HEK293 (cell line): ENCODE measurements around the gene BLVRB.

Experiments
- CTCF ChIA-PET: fragments of 350-600 bp; formaldehyde crosslinking; extraction: SDS; loops from one replicate; lab custom pipeline; 2021; ENCODE audit warnings: antibody characterized with exemption; lab: Yijun Ruan, JAX
- POLR2A ChIA-PET: fragments of 300-600 bp; formaldehyde crosslinking; extraction: SDS; loops from one replicate; lab custom pipeline; 2020; ENCODE audit warnings: antibody characterized with exemption, inconsistent platforms; lab: Yijun Ruan, JAX
- H3K27ac ChIP-seq: fragments of 200-500 bp; sonication (Bioruptor generic); 2 replicates; pipeline ENCODE4 v1.5.1; 2014; ENCODE audit warnings: low read depth, low read length, control low read depth, inconsistent platforms; ENCODE audit errors: extremely low read depth
- H3K36me3 ChIP-seq, 2 experiments: fragments of 200-500 bp in 1 of 2; sonication (Bioruptor generic) in 1 of 2; 1 replicate in 1 of 2; 2 replicates in 1 of 2; pipeline ENCODE4 v1.5.1; 2014 to 2017; ENCODE audit warnings: inconsistent platforms in 2 of 2, low read length in 2 of 2; ENCODE audit not compliant: control insufficient read depth in 2 of 2, insufficient read depth in 1 of 2
- H3K4me1 ChIP-seq: fragments of 200-500 bp; sonication (Bioruptor generic); 2 replicates; pipeline ENCODE4 v1.5.1; 2014; ENCODE audit warnings: mild to moderate bottlenecking, low read length, inconsistent platforms; ENCODE audit not compliant: control insufficient read depth, insufficient read depth
- H3K4me3 ChIP-seq: 2 replicates; pipeline ENCODE4 v1.5.1; 2011; ENCODE audit warnings: low read depth, mild to moderate bottlenecking, control low read depth, low read length, moderate library complexity
- H3K9me3 ChIP-seq: fragments of 200-500 bp; sonication (Bioruptor generic); 2 replicates; pipeline ENCODE4 v1.5.1; 2014; ENCODE audit warnings: low read depth, low read length, inconsistent platforms; ENCODE audit not compliant: control insufficient read depth, insufficient read depth
- GLIS1 ChIP-seq: fragments of 450-650 bp; formaldehyde crosslinking; IDR thresholded peaks from 2 replicates; pipeline ENCODE4 v1.5.1; 2016; ENCODE audit warnings: missing biosample characterization, missing genetic modification characterization
- GLIS2 ChIP-seq: fragments of 450-650 bp; formaldehyde crosslinking; IDR thresholded peaks from 2 replicates; pipeline ENCODE4 v1.5.1; 2016; ENCODE audit warnings: missing biosample characterization, missing genetic modification characterization
- IKZF3 ChIP-seq: fragments of 450-650 bp; IDR thresholded peaks from 2 replicates; pipeline ENCODE4 v1.5.0; 2018; ENCODE audit warnings: missing biosample characterization, mild to moderate bottlenecking, missing genetic modification characterization, moderate library complexity
- KLF16 ChIP-seq: fragments of 450-650 bp; formaldehyde crosslinking; IDR thresholded peaks from 2 replicates; pipeline ENCODE4 v1.5.1; 2017; ENCODE audit warnings: missing biosample characterization, missing genetic modification characterization
- KLF9 ChIP-seq: fragments of 450-650 bp; formaldehyde crosslinking; IDR thresholded peaks from 2 replicates; pipeline ENCODE4 v1.5.1; 2016; ENCODE audit warnings: missing biosample characterization, missing genetic modification characterization, low read depth
- MEIS1 ChIP-seq: sonication (generic); formaldehyde crosslinking; IDR thresholded peaks from 2 replicates; pipeline ENCODE4 v1.8.1; 2022; ENCODE audit warnings: missing genetic modification reagents, mild to moderate bottlenecking, borderline replicate concordance
- PRDM1 ChIP-seq: fragments of 450-650 bp; formaldehyde crosslinking; IDR thresholded peaks from 2 replicates; pipeline ENCODE4; 2016; ENCODE audit warnings: missing biosample characterization, missing genetic modification characterization
- SCRT2 ChIP-seq: fragments of 450-650 bp; formaldehyde crosslinking; IDR thresholded peaks from 2 replicates; pipeline ENCODE4 v1.5.1; 2016; ENCODE audit warnings: missing biosample characterization, missing genetic modification characterization
- SP2 ChIP-seq: fragments of 450-650 bp; formaldehyde crosslinking; IDR thresholded peaks from 2 replicates; pipeline ENCODE4 v1.5.1; 2016; ENCODE audit warnings: missing biosample characterization, missing genetic modification characterization
- SP3 ChIP-seq: fragments of 450-650 bp; formaldehyde crosslinking; IDR thresholded peaks from 2 replicates; pipeline ENCODE4 v1.5.1; 2016; ENCODE audit warnings: missing biosample characterization, missing genetic modification characterization
- ZBTB7A ChIP-seq: fragments of 450-650 bp; formaldehyde crosslinking; IDR thresholded peaks from 2 replicates; pipeline ENCODE4 v1.5.1; 2016; ENCODE audit warnings: low read depth, missing biosample characterization, missing genetic modification characterization
- ZBTB8A ChIP-seq: fragments of 450-650 bp; formaldehyde crosslinking; IDR thresholded peaks from 2 replicates; pipeline ENCODE4 v1.5.1; 2016; ENCODE audit warnings: missing biosample characterization, missing genetic modification characterization
- ZIC2 ChIP-seq: fragments of 450-650 bp; formaldehyde crosslinking; IDR thresholded peaks from 2 replicates; pipeline ENCODE4 v1.5.1; 2016; ENCODE audit warnings: missing biosample characterization, missing genetic modification characterization
- ZNF266 ChIP-seq: fragments of 450-650 bp; formaldehyde crosslinking; IDR thresholded peaks from 2 replicates; pipeline ENCODE4 v1.5.1; 2016; ENCODE audit warnings: missing biosample characterization, missing genetic modification characterization, low read depth
- ZNF324 ChIP-seq: fragments of 450-650 bp; formaldehyde crosslinking; IDR thresholded peaks from 2 replicates; pipeline ENCODE4 v1.5.1; 2016; ENCODE audit warnings: missing biosample characterization, missing genetic modification characterization
- ZNF394 ChIP-seq: fragments of 450-650 bp; formaldehyde crosslinking; IDR thresholded peaks from 2 replicates; pipeline ENCODE4 v1.5.1; 2016; ENCODE audit warnings: missing biosample characterization, missing genetic modification characterization, mild to moderate bottlenecking, moderate library complexity, borderline replicate concordance
- ZNF48 ChIP-seq: fragments of 450-650 bp; formaldehyde crosslinking; IDR thresholded peaks from 2 replicates; pipeline ENCODE4 v1.5.1; 2016; ENCODE audit warnings: missing biosample characterization, missing genetic modification characterization
- ZNF658 ChIP-seq: fragments of 450-650 bp; formaldehyde crosslinking; IDR thresholded peaks from 2 replicates; pipeline ENCODE4; 2016; ENCODE audit warnings: missing biosample characterization, missing genetic modification characterization
- ZNF747 ChIP-seq: fragments of 450-650 bp; formaldehyde crosslinking; IDR thresholded peaks from 2 replicates; pipeline ENCODE4 v1.5.1; 2016; ENCODE audit warnings: missing biosample characterization, missing genetic modification characterization
- ZNF791 ChIP-seq: fragments of 450-650 bp; formaldehyde crosslinking; IDR thresholded peaks from 2 replicates; pipeline ENCODE4 v1.5.1; 2016; ENCODE audit warnings: missing biosample characterization, missing genetic modification characterization
- TF ChIP-seq, protein P1 (sequence below): fragments of 450-650 bp; formaldehyde crosslinking; IDR thresholded peaks from 2 replicates; pipeline ENCODE4 v1.5.1; 2016; ENCODE audit warnings: missing biosample characterization, missing genetic modification characterization
- TF ChIP-seq, protein P2 (sequence below): fragments of 450-650 bp; formaldehyde crosslinking; optimal IDR thresholded peaks from 2 replicates; pipeline ENCODE3; 2016; ENCODE audit warnings: missing biosample characterization, mild to moderate bottlenecking, missing genetic modification characterization
- TF ChIP-seq, protein P3 (sequence below): fragments of 450-650 bp; formaldehyde crosslinking; IDR thresholded peaks from 2 replicates; pipeline ENCODE4 v1.5.1; 2016; ENCODE audit warnings: missing biosample characterization, missing genetic modification characterization
- TF ChIP-seq, protein P4 (sequence below): fragments of 450-650 bp; formaldehyde crosslinking; conservative IDR thresholded peaks from 2 replicates; pipeline ENCODE4 v1.5.1; 2016; ENCODE audit warnings: low read depth, missing biosample characterization, missing genetic modification characterization
- TF ChIP-seq, protein P5 (sequence below): fragments of 450-650 bp; formaldehyde crosslinking; IDR thresholded peaks from 2 replicates; pipeline ENCODE4 v1.5.1; 2017; ENCODE audit warnings: missing biosample characterization, missing genetic modification characterization

Gene BLVRB

DNA sequence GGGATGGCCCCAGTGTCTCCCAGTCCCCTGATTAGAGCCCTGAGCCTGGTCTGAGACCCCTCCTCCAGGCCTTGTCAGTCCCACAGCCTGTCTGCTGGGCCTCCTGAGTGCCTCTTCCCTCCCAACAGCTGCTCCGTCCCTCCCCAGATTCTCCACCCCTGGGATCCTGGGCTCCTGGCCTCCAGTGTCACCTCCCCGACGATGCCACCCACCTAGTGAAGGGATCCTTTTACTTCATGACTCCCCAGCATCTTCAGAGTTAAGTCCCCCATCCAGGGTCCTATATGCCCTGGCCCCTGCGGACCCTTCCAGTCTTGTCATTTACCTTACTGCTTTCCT, 47.9 kb downstream of the BLVRB start:
- H3K27ac ChIP-seq = peak overlapping the region; percentile 30; the same call in 1 of the 2 replicates
- TF ChIP-seq GLIS1 (tag by site-specific recombination) (peak; percentile 54), ZNF791 (no peak), SP2 (tag by site-specific recombination) (0 out of 2 replicates have a peak, but pooled peaks have one; percentile 8), ZNF394 (peak; percentile 93), GLIS2 (tag by site-specific recombination) (0 out of 2 replicates have a peak, but pooled peaks have one; percentile 31)
- TF ChIP-seq, protein P1, sequence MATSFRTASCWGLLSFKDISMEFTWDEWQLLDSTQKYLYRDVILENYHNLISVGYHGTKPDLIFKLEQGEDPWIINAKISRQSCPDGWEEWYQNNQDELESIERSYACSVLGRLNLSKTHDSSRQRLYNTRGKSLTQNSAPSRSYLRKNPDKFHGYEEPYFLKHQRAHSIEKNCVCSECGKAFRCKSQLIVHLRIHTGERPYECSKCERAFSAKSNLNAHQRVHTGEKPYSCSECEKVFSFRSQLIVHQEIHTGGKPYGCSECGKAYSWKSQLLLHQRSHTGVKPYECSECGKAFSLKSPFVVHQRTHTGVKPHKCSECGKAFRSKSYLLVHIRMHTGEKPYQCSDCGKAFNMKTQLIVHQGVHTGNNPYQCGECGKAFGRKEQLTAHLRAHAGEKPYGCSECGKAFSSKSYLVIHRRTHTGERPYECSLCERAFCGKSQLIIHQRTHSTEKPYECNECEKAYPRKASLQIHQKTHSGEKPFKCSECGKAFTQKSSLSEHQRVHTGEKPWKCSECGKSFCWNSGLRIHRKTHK = no peak
- TF ChIP-seq, protein P2, sequence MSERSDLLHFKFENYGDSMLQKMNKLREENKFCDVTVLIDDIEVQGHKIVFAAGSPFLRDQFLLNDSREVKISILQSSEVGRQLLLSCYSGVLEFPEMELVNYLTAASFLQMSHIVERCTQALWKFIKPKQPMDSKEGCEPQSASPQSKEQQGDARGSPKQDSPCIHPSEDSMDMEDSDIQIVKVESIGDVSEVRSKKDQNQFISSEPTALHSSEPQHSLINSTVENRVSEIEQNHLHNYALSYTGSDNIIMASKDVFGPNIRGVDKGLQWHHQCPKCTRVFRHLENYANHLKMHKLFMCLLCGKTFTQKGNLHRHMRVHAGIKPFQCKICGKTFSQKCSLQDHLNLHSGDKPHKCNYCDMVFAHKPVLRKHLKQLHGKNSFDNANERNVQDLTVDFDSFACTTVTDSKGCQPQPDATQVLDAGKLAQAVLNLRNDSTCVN (tag by site-specific recombination) = peak; percentile 4
- TF ChIP-seq, all 188 proteins: peak for 5
- H3K4me3 ChIP-seq = no peak overlapping the region
- H3K9me3 ChIP-seq = no peaks in the 10 kb centered on the region
- H3K4me1 ChIP-seq = peaks cover 14% of the 10 kb centered on the region
- ChIA-PET POLR2A (interaction anchor here (0.6 to 1.2 kb wide), 4 partner anchors 26 to 389 kb away, joined by 3 to 4 read pairs (median 4); no protein-coding TSS in a partner anchor), CTCF (interaction anchor here (0.7 to 1.8 kb wide), 6 partner anchors 8 to 113 kb away, joined by 3 to 5 read pairs (median 4); partner anchors contain the start of genes BLVRB, SERTAD1 and SERTAD3)
- H3K36me3 ChIP-seq = peaks cover 5 to 10% of the 10 kb centered on the region in 2 experiments

DNA sequence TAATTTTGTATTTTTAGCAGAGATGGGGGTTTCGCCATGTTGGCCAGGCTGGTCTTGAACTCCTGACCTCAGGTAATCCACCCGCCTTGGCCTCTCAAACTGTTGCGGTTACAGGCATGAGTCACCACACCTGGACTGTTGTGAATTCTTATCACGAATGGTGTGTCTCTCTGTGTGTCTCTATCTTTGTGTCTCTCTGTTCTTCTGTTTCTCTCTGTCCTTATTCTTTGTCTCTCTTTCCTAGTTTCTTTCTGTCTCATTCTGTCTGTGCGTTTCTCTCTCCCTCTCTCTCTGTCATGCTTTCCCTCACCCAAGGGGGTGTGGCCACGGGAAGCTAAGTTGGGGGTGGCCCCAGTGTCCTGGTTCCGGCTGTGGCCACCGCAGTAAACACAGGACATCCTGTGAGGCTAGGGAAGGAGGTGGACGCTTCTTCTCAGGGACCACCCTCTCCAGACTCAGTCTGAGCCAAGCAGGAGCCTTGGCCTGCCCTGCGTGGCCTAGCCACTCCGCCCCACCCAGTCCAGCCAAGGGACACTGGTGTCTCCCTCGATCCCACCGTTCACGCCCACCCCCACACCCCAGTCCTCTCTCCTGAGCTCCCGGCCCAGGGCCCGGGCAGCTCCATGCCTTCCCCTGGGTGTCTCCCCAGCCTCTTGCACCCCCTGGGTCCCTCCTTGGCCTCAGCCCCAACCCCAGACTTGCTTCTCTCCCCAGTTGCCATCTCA, 48.5 kb downstream of the BLVRB start:
- H3K9me3 ChIP-seq = no peaks in the 10 kb centered on the region
- no peak overlapping the region for H3K4me3 ChIP-seq
- peaks cover 14% of the 10 kb centered on the region for H3K4me1 ChIP-seq
- peaks cover 0 to 4% of the 10 kb centered on the region in 2 experiments; a peak in 2 of 3 replicates for H3K36me3 ChIP-seq
- ChIA-PET POLR2A (interaction anchor here (0.6 to 5.5 kb wide), 6 partner anchors 9 to 389 kb away, joined by 3 to 38 read pairs (median 4); partner anchors contain the start of gene SERTAD1), CTCF (interaction anchor here (0.7 to 1.8 kb wide), 6 partner anchors 9 to 113 kb away, joined by 3 to 5 read pairs (median 4); partner anchors contain the start of genes BLVRB, SERTAD1 and SERTAD3)
- H3K27ac ChIP-seq = peak overlapping the region; percentile 30; the same call in 1 of the 2 replicates
- TF ChIP-seq KLF9 (tag by site-specific recombination) (peak; percentile 73), ZIC2 (tag by site-specific recombination) (peak; percentile 69), KLF16 (no peak), ZBTB8A (tag by site-specific recombination) (no peak), IKZF3 (tag by site-specific recombination) (no peak), PRDM1 (tag by site-specific recombination) (peak; percentile 79), SP3 (tag by site-specific recombination) (peak; percentile 55), ZNF266 (tag by site-specific recombination) (no peak), ZNF747 (tag by site-specific recombination) (no peak), ZNF48 (no peak), MEIS1 (CRISPR knock-in tag) (no peak), ZNF324 (0 out of 2 replicates have a peak, but pooled peaks have one; percentile 21), SCRT2 (peak; percentile 65), ZNF658 (tag by site-specific recombination) (no peak), ZBTB7A (tag by site-specific recombination) (0 out of 2 replicates have a peak, but pooled peaks have one; percentile 6)
- TF ChIP-seq, protein P3, sequence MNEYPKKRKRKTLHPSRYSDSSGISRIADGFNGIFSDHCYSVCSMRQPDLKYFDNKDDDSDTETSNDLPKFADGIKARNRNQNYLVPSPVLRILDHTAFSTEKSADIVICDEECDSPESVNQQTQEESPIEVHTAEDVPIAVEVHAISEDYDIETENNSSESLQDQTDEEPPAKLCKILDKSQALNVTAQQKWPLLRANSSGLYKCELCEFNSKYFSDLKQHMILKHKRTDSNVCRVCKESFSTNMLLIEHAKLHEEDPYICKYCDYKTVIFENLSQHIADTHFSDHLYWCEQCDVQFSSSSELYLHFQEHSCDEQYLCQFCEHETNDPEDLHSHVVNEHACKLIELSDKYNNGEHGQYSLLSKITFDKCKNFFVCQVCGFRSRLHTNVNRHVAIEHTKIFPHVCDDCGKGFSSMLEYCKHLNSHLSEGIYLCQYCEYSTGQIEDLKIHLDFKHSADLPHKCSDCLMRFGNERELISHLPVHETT (tag by site-specific recombination) = peak; percentile 15; the same call in 1 of the 2 replicates
- TF ChIP-seq, protein P4, sequence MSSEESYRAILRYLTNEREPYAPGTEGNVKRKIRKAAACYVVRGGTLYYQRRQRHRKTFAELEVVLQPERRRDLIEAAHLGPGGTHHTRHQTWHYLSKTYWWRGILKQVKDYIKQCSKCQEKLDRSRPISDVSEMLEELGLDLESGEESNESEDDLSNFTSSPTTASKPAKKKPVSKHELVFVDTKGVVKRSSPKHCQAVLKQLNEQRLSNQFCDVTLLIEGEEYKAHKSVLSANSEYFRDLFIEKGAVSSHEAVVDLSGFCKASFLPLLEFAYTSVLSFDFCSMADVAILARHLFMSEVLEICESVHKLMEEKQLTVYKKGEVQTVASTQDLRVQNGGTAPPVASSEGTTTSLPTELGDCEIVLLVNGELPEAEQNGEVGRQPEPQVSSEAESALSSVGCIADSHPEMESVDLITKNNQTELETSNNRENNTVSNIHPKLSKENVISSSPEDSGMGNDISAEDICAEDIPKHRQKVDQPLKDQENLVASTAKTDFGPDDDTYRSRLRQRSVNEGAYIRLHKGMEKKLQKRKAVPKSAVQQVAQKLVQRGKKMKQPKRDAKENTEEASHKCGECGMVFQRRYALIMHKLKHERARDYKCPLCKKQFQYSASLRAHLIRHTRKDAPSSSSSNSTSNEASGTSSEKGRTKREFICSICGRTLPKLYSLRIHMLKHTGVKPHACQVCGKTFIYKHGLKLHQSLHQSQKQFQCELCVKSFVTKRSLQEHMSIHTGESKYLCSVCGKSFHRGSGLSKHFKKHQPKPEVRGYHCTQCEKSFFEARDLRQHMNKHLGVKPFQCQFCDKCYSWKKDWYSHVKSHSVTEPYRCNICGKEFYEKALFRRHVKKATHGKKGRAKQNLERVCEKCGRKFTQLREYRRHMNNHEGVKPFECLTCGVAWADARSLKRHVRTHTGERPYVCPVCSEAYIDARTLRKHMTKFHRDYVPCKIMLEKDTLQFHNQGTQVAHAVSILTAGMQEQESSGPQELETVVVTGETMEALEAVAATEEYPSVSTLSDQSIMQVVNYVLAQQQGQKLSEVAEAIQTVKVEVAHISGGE (tag by site-specific recombination) = no peak
- TF ChIP-seq, protein P5, sequence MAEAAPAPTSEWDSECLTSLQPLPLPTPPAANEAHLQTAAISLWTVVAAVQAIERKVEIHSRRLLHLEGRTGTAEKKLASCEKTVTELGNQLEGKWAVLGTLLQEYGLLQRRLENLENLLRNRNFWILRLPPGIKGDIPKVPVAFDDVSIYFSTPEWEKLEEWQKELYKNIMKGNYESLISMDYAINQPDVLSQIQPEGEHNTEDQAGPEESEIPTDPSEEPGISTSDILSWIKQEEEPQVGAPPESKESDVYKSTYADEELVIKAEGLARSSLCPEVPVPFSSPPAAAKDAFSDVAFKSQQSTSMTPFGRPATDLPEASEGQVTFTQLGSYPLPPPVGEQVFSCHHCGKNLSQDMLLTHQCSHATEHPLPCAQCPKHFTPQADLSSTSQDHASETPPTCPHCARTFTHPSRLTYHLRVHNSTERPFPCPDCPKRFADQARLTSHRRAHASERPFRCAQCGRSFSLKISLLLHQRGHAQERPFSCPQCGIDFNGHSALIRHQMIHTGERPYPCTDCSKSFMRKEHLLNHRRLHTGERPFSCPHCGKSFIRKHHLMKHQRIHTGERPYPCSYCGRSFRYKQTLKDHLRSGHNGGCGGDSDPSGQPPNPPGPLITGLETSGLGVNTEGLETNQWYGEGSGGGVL (tag by site-specific recombination) = 0 out of 2 replicates have a peak, but pooled peaks have one; percentile 17
